ENCODE results near the gene RABL2A.
"Not testable (repeated sequence)": the region's sequence is repeated elsewhere in the genome, so short reads cannot be mapped to it uniquely, and the experiment has no call there.

The RABL2A gene

DNA sequence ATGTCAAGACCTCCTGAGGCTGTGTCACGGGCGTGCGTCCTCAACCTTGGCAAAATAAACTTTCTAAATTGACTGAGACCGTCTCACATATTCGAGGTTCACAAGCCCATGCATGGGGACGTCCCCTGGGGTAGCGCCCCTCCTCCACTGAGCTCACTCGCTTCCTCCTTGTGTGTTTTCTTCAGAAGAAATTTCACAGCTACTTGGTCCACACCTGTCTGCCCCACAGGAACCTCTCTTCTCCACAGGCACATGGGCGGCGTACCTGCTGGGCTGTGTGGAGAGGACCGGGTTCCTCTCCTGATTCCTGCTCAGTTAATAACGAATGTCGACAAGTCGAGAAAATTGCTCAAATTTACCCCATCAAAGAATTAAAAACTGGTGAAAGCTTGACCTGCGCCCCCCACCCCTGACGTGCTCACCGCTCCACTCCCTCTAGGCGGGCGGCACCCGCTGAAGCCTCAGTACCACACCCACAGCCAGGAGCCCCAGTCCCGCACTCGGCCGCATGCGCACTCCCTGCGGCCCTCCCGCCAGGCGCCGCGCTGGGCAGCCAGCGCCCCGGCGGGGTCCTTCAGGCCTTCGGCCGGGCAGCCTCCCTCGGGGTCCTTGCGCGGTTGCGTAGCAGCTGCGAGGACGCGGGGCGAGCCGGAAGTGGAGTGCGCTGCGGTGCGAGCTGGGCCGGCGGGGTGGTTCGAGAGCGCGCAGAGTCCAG lies at the start of gene RABL2A:
RABL2A (plus strand) TSS at position 651 of the 715 bp plus-strand sequence. CDS start 1,341 bp downstream, outside the sequence.
- DNase-seq, result not testable (repeated sequence)

DNA sequence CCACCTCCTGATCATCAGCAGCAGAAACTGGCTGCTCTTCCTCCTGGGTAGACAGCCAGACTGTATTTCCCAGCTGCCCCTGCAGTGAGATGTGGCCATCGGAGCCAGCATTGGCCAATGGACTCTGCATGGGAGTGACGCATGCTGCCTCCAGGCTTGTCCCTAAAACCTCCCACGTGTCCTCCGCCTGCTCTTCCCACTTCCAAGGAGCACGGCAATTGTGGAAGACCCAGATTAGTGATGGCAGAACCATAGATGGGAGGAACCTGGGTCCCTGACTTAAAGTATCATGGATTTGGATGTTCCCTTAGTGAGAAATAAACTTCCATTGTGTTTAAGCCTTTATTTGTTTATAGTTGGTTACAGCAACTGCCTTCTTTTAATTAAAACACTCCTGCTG lies 48.6 kb upstream of the RABL2A start:
- DNase-seq, result not testable (repeated sequence)

DNA sequence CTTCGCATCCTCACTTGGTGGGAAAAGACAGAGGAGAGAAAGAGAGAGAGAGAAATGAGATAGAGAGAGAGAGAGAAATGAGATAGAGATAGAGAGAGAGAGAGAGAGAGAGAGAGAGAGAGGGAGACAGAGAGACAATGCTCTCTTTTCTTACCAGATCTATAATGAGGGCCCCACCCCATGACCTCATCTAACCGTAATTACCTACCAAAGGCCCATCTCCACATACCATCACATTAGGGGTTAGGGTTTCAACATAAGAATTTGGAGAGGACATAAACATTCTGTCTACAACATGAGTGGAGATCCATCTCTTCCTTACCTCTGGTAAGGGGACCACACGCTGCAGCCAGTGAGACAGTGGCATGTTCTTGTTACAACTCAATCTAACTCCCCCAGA lies 44.6 kb upstream of the RABL2A start:
- DNase-seq, result not testable (repeated sequence)

DNA sequence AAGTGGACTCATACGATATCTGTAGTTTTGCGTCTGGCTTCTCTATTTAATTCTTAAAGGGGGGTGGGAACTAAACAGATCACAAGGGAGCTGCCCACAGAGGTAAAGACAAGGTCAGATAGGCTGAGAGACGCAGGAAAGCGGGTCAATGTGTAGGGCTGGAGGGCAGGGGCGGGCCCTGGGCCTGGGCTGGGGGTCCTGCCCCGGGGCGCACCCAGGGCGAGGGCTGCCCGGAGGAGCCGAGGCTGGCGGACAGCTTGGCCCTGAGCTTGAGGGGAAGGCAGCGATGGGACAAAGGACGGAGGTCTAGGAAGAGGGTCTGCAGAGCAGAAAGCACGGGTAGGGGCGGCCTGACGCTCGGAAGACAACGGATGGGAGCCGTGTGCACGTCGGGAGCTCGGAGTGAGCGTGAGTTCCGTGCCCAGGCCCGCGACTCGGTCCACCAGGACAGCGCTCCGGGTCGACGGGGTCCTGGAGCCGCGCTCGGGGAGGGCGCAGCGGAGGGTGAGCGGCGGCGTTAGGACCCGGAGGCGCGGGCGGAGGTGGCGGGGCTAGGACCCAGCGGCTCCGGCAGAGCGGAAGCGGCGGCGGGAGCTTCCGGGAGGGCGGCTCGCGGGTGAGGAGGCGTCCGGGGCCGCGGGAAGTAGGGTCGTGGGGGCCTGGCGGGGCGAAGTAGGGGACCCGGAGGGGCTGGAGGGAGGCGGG lies 43.4 kb upstream of the RABL2A start:
- DNase-seq, result not testable (repeated sequence)

DNA sequence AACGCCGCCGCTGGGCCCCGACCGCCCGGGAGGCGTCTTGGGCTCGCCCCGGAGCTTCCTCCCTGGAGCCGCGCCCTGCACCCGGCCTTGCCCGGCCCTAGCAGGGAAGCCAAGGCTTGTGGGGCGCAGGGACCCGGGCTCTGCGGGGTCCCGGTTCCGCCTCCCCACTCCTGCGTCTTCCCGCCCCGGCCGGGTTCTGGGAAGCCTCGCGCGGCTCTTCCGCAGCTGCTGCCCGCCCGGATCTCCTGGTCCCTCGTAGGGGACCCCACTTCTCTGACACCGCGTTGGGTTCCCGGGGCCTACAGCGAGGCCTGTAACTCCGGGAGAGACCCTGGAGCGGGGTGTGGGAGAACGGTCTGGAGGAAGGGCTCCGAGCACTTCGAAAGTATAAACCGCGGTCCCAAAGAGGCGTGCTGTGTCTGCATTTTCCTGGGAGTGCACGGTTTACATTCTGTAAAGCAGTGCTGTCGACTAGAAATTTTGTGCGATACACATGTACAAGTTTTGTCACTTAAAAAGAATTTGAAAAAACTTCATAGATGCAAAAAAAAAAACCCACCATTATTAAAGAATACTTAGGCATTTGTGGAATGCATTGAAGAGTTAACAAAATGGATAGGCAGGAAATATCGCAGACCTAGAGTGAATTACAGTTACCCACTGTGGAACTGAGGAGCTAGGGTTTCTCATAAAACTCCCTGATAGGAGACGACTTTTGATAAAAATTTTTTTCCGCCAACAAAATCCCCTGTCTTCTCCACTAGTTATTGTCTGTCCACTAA lies 42.6 kb upstream of the RABL2A start:
- DNase-seq, result not testable (repeated sequence)

DNA sequence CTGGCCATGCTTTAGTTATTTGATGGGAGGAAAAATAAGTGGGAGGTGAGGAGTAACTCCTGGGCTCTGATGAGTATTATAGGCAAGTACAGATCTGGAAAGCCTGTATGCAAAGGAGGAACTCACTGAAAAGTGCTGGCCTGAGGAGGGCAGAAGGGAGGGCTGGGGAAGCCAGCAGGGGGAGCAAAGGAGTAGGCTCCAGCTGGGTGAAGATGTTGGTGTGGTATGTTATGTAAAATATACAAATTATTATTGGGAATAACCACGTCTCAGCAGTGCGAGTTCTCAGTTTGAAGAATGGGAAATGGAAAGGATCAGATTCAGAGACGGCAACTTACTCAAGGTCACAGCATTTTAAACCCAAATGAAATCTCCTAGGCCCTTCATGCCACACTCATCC lies 39.9 kb upstream of the RABL2A start:
- DNase-seq, result not testable (repeated sequence)

DNA sequence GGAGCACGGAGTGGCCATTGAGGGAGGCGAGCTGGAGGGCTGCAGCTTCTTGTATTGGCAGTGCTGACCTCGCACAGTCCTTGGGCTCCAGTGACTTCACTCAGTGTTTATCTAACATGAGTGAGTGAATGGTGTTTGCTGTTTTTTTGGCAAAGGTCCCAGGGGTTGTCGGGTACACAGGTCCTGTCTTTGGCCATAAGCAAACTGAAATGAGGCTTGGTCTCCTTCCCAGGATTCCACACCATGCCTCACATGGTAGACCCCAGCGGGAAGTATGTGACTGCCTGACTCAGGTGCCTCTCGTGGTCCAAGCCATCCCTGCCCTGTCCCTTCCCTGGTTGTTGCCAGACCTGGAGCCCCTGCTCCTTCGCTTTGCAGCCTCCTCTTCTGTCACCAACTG lies 37.5 kb upstream of the RABL2A start:
- DNase-seq, result not testable (repeated sequence)

DNA sequence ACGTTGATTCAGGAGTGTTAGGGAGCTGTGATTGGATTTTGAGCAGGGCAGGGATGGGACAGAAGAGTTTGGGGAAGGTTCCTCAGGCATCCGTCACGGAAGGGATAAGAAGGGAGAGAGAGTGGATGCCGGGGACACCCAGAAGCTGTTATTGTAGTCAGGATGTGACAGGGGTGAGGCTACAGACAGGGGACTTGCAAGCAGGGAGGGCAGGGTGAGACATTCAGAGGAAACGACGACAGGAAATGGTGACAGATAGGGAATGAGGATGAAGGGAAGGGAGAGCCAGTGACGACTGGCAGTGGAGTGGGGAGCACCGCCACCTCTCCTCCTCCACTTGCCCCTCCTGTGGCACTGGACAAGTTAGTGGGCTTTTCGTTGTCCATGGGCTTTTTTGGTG lies 35.1 kb upstream of the RABL2A start:
- DNase-seq, result not testable (repeated sequence)

DNA sequence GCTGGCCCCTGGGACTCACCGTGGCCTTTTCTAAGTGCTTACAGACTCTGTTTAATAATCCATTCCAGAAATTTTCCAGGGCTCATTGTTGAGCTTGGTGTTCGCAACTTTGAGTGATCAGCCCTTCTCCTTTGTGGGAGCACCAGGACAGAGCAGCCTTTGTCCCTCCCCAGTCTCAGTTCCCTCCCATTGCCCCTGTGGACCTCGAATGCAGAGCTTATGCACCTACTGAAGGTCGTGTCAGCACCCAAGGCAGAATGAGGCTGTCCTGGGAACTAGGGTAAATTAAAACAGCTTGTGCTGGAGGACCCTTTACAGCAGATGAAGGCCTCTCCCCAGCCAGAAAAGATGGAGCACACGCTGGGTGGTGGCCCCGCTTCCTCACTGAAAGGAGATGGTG lies 33.8 kb upstream of the RABL2A start:
- DNase-seq, result not testable (repeated sequence)

DNA sequence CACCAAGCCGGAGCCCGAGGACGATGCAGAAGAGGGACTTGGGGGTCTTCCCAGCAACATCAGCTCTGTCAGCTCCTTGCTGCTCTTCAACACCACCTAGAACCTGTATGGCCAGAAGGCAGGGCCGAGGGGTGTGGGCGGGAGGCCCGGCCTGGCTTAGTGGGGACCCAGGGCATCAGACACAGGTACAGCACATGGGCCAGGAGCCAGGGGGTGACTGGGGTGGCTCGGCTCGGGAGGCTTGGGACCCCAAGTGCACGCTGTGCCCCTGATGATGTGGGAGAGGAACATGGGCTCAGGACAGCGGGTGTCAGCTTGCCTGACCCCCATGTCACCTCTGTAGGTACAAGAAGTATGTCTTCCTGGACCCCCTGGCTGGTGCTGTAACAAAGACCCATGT lies 31.3 kb upstream of the RABL2A start:
- DNase-seq, result not testable (repeated sequence)

DNA sequence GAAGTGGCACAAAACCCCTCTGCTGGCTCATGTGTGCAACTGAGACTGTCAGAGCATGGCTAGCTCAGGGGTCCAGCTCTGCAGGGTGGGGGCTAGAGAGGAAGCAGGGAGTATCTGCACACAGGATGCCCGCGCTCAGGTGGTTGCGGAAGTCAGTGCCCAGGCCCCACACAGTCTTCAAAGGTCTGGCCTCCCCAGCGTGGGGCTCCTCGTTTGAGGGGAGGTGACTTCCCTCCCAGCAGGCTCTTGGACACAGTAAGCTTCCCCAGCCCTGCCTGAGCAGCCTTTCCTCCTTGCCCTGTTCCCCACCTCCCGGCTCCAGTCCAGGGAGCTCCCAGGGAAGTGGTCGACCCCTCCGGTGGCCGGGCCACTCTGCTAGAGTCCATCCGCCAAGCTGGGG lies 29.9 kb upstream of the RABL2A start:
- DNase-seq, result not testable (repeated sequence)

DNA sequence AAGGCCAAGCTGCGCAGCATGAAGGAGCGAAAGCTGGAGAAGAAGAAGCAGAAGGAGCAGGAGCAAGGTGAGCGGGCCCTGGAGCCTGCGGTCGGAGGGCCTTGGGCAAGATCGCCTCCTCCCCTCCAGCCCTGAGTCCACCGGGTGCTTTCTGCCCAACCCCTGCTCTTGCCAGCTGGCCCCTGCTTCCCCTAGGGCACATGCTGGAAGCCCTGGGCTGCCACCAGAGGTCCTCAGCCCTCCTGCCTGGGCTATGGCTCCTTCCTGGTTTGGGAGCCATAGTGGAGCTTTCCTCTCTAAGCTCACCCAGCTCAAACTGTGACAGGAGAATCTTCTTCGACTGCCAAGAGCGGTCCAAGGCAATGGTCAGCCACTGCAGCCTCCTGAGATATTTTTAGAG lies 29.5 kb upstream of the RABL2A start:
- DNase-seq, result not testable (repeated sequence)

DNA sequence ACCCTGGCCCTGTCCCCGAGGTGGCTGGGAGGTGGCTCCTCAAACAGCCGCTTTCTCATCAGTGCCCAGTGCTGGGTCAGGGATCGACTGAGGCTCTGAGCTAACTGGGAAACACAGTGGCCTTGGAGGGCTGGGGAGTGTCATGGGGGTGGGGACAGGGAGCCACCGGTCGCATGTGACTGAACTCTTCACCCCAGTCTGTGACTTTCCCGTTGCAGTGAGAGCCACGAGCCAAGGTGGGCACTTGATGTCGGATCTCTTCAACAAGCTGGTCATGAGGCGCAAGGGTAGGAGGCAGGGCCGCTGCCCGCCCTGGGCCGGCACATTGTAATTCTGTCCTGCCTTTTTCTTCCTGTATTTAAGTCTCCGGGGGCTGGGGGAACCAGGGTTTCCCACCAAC lies 28.9 kb upstream of the RABL2A start:
- DNase-seq, result not testable (repeated sequence)

DNA sequence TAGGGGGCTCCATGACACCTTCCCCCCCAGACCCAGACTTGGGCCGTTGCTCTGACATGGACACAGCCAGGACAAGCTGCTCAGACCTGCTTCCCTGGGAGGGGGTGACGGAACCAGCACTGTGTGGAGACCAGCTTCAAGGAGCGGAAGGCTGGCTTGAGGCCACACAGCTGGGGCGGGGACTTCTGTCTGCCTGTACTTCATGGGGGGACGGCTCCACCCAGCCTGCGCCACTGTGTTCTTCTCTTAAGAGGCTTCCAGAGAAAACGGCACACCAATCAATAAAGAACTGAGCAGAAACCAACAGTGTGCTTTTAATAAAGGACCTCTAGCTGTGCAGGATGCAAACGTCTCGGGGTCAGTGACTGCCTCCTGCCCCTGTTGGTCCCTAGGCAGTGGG lies 28.3 kb upstream of the RABL2A start:
- not testable (repeated sequence) for DNase-seq

DNA sequence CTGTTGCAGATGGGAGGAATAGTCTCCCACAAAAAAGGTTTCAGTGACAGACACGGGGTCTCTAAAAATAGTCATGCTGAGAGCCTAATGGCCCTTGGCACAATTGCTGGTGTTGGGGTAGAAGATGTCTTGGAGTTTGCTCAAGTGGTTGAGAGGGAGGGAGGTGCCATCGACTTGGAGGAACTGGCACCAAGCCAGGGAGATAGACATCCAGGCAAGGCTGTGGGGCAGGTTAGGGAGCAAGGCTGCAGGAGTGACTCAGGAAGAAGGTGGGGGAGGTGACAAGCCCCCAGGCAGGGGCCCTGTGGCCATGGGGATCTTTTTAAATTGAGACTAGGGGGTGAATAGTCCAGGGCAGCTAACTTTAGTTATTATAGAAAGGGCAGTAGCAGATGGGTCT lies 27.9 kb upstream of the RABL2A start:
- DNase-seq, result not testable (repeated sequence)

DNA sequence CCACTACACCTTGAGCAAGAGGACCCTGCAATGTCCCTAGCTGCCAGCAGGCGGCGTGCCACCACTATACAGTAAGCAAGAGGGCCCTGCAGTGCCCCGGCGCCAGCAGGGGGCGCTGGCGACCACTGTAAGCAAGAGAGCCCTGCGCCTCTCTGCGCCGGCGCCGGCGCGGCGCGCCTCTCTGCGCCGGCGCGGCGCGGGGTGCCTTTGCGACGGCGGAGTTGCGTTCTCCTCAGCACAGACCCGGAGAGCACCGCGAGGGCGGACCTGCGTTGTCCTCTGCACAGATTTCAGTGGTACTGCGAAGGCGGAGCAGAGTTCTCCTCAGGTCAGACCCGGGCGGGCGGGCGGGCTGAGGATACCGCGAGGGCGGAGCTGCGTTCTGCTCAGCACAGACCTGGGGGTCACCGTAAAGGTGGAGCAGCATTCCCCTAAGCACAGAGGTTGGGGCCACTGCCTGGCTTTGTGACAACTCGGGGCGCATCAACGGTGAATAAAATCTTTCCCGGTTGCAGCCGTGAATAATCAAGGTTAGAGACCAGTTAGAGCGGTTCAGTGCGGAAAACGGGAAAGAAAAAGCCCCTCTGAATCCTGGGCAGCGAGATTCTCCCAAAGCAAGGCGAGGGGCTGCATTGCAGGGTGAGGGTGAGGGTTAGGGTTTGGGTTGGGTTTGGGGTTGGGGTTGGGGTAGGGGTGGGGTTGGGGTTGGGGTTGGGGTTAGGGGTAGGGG lies 24.9 kb upstream of the RABL2A start:
- DNase-seq, result not testable (repeated sequence)

DNA sequence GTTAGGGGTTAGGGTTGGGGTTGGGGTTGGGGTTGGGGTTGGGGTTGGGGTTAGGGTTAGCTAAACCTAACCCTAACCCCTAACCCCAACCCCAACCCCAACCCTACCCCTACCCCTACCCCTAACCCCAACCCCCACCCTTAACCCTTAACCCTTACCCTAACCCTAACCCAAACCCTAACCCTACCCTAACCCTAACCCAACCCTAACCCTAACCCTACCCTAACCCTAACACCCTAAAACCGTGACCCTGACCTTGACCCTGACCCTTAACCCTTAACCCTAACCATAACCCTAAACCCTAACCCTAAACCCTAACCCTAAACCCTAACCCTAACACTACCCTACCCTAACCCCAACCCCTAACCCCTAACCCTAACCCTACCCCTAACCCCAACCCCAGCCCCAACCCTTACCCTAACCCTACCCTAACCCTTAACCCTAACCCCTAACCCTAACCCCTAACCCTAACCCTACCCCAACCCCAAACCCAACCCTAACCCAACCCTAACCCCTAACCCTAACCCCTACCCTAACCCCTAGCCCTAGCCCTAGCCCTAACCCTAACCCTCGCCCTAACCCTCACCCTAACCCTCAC lies 24.1 kb upstream of the RABL2A start:
- no peak for DNase-seq

DNA sequence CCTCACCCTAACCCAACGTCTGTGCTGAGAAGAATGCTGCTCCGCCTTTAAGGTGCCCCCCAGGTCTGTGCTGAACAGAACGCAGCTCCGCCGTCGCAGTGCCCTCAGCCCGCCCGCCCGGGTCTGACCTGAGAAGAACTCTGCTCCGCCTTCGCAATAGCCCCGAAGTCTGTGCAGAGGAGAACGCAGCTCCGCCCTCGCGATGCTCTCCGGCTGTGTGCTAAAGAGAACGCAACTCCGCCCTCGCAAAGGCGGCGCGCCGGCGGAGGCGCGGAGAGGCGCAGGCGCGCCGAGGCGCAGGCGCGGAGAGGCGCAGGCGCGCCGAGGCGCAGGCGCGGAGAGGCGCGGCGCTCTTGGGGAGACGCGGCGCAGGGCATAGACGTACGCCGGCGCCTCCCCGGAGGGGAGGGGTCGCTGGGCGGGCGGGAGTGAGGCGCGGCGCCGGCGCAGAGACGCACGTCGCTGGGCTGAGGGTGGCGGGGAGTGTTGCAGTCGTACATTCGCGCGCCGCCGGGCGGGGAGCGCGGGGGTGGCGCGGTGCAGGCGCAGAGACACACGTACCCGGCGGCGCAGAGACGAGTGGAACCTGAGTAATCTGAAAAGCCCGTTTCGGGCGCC lies 23.5 kb upstream of the RABL2A start:
- not testable (repeated sequence) for DNase-seq

DNA sequence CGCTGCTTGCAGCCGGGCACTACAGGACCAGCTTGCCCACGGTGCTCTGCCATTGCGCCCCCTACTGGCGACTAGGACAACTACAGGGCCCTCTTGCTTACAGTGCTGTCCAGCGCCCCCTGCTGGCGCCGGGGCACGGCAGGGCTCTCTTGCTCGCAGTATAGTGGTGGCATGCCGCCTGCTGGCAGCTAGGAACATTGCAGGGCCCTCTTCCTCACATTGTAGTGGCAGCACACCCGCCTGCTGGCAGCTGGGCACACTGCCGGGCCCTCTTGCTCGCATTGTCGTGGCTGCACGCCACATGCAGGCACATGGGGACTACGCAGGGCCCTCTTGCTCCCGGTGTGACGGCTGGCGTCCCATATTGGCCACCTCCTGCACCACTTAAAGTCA lies 23.0 kb upstream of the RABL2A start:
- not testable (repeated sequence) for DNase-seq

DNA sequence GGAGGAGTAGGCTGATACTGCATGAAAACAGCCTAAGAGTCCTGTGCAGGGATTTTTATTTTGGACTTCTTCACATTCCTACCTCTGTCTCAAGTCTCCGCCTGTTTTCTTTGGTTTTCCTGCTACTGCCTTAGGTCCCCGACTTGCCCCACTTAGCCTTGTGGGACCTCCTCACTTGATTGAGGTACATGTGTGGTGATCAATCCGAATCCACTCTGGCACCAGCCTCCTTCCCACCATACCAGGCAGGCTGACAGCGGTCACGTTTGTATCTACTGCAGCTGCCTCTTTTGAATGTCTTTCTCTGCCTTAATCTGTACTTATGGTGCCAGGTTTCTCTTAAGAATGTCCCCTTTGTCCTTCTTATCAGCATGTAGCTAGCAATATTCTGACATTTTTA lies 22.4 kb upstream of the RABL2A start:
- not testable (repeated sequence) for DNase-seq

DNA sequence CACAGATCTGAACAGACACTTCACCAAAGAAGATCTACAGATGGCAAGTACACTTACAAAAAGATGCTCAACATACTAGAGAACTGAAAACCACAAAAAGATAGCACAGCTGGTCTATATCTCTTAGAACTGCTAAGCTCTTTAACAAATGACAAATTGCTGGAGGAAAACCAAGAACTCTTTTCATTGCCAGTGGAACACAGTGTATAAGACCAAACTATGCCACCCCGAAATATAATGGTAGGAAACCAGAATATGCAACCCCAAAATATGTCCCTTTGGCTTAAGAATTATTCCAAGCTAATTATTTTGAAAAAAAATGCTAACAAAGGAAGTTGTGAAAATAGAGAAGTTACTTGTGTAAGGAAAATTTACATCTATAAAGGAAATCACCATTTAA lies 21.0 kb upstream of the RABL2A start:
- not testable (repeated sequence) for DNase-seq

DNA sequence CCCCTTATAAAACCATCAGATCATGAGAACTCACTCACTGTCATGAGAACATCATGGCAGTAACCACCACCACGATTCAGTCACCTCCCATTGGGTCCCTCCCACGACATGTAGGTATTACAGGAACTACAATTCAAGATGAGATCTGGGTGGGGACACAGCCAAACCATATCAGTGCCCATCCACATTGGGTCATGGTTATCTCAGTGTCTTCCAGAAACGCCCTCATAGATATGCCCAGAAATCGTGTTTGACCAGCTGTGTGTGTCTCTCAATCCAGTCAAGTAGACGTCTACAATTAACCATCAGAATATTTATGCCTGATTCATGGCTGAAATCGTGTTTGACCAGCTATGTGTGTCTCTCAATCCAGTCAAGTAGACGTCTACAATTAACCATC lies 17.2 kb upstream of the RABL2A start:
- not testable (repeated sequence) for DNase-seq
